NCI-H2029 treated with DMSO at 0.1 percent for 48 hours (cell line): ENCODE measurements around the gene OR2H1.

Experiments
- DNase-seq: peaks from one replicate; lab custom pipeline; 2025; lab: John Stamatoyannopoulos, UW

OR2H1 gene

DNA sequence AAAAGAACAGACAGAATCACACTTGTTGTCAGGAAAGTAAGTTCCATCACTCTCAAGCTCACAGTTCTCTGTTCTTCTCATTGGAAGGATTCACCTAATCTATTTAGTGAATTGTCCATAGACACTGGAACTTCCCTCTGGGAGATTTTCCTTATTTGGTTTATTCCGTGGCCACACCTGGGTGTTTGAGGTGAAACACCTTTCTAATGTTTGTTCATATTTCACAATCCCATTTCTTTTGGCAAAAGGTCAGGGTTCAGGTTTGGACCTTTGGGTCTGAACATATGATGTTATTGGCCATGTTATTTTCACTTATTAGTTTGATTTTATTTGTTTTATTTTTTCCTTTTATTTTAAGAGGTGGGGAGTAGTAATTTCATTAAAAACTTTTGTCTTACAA is 26.8 kb downstream of the OR2H1 start:
- no peak for DNase-seq

DNA sequence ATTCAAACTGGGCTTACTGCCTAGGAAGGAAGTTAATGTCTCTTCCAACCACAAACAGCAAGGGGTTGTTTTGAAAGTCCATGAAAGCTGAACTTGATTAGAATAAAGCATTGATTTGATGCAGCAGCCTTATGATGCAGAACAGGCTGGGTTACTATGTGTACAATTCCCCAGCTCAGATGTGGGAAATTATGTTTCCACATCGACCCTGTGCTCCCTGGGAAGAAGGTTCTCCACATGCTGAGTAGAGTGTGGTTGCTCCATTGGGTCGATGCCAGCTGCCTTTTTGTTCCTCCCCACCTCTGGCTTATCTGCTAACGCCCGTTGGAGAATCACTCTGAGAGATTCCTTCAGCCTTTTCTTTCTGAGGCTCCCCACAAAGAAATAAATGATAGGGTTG is 29.6 kb downstream of the OR2H1 start:
- DNase-seq = no peak

DNA sequence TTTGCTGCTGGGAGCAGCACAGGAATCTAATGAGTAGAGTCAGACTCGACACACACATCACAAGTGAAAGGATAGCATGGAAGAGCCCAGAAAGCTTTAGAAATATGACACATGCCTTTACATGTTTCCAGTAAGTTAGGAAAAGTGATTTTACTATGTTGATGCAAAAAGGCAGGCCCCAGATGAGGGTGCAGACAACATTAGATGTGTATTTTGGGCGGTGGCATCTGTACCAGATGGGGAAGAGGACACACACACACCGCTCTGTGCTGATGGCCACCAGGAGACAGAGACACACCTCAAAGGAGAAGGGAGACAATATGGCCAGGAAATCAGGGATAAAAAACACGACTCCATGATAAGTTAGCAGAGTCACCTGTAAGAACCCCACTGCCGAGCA is 30.2 kb downstream of the OR2H1 start:
- no peak for DNase-seq

DNA sequence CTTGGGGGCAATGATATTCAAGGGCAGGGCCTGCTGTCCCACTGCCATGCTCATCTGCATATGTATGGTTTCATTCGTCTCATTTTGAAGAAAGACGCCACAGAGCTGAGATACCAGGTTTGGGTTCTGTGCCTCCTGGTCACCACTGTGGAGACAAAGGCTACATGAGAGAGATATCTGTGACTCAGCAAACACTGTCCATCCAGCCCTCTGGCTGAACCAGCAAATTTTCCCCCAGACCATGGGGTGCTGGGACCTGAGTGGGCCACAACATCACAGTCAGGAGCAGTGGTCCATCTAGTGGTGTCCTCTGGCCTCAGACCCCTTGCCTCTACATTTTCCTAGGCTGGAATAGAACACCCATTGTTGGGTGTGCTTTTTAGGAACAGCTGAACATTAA is 30.7 kb downstream of the OR2H1 start, which contains the start of gene MAS1L:
TSS of gene MAS1L (minus strand) at position 297 of the 400 bp plus-strand sequence. CDS start at position 243, 54 bp downstream.
- no peak for DNase-seq

DNA sequence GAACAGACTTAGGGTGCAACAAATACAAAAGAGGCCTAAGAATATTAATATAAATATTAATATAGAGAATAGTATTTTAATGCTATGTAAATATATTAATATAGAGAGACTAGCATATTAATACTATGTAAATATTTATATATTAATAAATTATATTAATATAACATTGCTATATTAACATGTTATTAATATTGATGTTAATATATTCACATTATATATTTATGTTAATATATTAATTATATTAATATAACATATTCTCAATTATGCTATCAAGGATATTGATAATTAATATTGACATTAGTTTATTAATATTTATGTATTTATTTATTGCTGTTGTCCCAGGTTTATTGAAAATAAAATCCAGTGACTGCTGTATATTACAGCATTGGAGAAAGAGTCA is 31.9 kb downstream of the OR2H1 start:
- no peak for DNase-seq

DNA sequence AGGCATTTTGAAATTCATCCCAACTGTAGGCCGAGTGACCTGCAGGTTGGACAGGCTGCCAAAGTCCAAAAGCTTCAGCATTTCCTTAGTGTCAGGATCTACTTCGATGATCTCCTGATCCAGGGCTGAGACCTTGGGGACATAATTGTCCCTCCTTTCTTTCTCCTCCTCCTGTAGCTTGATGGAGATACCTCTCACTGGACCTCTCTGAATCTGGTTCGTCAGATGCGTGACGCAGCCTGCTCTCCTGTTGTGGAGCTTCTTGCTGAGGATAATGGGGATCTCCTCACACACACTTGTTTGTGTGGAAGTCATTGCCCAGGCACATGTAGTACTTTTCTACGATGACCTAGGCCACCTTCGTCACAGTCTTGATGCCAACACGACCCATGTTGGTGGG is 32.3 kb downstream of the OR2H1 start:
- DNase-seq = no peak

DNA sequence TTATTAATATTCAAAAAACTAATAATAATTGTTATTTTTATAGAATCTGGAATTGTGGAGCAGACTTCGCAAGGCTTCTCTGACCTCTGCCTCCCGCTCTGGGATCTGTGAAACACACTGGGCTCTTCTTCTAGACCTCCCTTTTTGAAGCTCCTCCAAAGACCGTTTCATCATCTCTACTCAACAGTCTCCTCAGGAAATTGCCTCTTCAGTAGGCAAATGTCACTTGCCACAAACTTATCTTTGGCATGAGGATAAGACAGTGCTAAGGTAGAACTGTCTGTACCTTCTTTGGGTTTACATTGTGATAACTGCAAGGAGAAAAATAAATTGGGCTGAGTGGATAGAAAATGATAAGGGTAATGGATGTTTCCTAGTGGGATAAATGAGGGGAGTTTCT is 33.1 kb downstream of the OR2H1 start:
- DNase-seq = no peak

DNA sequence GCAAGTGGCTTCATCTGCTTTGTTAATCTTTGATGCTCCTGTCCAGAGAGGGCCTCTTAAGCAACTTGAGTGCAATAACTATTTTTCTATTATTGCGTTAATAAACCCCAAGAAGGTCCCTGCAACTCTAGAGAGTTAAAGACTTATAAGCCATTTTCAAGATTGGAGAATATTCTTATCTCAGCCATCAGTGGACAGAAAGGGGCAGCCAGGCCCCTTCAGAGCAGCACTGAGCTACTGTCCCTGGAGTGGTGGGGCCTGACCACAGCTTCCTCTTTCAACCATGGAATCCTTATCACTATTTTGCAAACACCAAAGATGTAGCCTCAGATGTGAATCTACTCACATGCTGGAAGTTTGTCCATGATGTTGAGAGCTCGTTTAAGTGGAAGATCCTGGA is 33.6 kb downstream of the OR2H1 start:
- DNase-seq = no peak

DNA sequence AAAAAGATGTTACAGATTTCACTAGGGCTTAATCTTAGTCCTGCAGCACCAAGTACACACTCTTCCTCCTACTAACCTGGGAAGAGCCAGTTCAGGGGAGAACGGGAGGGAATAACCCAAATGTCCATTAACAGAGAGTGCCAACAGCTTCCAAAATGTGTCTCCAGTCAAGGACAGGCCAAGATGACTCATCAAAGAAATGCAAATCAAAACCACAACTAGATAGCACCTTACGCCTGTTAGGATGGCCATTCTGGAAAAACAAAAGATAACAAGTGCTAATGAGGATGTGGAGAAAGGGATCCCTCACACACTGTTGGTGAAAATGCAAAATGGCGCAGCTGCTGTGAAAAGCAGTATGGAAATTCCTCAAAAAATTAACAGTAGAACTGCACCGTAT is 34.6 kb downstream of the OR2H1 start:
- no peak for DNase-seq

DNA sequence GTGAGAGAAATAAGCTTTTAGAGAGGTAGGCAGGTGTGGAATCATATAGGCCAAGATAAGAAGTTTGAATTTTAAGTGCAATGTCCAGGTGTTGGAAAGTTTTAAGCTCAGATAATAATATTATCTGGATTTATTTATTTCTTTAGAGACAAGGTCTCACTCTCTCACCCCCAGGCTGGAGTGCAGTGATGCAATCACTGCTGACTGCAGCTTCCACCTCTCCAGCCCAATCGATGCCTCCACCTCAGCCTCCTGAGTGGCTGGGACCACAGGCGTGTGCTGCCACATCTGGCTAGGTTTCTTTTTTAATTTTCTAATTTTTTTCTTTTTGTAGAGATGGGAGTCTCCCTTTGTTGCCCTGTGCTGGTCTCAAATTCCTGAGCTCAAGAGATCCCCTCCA is 36.3 kb downstream of the OR2H1 start:
- DNase-seq = no peak

DNA sequence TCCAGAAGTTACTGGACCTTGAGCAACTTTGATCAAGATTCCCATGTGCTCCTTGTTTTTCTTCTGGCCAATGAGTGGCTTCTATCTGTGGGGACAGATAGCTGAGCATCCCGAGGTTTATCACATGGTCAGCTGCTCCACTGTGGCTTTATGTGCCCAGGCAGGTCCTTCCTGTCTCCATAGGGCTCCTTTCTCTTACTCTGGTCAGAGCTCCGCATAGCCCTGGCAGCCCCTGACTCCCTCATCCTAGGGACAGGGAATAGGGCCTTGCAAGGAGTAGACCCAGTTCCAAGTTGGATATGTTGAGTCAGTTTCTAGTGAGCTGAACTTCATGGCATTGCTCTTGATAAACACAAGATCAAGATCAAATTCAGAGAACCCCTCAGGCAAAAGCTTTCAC is 37.2 kb downstream of the OR2H1 start:
- no peak for DNase-seq

DNA sequence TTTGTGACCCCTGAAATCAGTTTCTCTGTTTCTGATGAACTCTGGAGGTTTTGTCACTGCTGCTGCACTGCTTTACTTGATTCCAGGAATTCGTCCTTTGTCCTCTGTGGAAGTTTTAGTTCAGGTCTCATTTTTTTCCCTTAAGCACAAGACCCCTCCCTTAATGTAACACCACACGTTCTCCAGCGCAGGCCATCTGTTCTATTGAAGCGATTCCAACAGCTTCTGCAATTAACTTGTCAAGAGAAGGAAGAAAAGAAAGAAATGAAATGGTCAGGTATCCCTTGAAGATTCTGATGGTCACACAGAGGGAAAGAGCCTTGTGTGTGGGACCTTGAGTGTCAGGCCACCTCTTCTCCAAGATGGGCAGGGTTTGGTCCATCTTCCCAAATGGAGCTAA is 38.6 kb downstream of the OR2H1 start:
- no peak for DNase-seq

DNA sequence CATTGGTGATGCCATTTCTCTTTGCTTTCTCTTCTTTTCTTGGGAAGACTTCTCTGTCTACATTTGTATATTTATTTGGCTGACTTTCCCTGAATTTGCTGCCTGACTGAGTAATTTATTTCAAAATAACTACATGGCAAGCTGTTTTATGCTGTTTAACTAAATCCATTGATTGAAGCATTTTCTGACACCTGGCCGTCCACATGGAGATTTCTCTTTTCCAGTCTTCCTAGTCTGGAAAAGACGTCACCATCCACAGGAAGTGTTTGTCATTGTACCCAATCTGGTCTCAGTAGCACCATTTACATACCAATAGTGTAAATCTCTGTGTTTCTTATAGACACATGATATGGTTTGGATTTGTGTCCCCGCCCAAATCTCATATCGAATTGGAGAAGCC is 40.0 kb downstream of the OR2H1 start:
- DNase-seq = no peak

DNA sequence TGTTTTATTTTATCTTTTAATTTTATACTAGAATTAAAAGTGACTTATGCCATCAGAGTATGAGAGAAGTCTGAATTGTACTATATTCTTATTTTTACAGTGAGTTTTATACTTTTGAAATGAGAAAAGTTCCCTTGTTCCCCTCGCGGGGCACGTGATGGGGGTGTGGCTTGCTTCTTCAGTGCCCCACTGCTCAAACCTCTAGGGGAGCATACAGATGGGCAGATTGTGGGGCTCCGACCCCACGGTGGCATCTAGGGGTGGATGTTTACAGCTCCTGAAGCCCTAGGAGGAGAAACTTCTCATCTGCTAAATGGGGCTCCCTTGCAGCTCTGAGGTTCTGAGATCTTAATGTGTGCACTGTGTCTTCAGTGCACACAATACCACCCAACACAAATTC is 42.7 kb downstream of the OR2H1 start:
- DNase-seq = no peak

DNA sequence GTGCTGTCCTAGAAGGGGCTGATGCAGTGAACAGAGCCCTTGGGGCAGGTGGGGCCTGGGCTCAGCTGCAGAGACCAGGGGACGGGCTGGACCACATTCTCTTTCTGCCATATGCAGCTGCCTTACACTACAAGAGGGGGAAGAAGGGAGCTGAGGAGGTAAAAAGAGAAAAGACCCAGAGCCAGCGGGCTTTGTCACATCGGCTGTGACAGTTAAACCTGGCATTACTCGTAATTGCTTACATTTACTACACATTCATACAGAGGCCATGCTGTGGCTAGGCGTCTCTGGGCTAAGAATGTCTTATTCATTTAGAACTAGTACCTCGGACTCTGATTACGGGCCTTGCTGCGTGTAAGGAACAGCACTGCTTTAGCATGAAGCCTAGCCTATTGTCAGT is 43.6 kb downstream of the OR2H1 start:
- no peak for DNase-seq

DNA sequence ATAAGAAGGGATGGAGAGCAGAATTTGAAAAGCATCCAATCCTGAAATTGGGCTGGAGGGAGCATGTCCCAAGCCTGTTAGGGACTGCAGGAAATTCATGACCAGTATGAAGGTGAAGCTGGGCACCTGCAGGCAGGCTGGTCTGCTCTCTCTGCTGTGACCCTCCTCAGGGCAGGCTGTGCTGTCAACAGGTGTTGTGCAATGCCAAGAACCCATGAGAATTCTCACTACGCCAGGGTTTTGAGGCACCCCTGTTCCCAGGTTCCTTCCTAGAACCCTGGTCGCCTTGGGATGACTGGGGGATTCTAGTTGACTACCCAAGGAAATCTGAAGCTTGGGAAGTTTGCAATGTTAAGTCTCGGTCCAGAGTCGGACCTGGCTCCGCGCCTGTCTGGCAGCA is 44.2 kb downstream of the OR2H1 start:
- DNase-seq = no peak

DNA sequence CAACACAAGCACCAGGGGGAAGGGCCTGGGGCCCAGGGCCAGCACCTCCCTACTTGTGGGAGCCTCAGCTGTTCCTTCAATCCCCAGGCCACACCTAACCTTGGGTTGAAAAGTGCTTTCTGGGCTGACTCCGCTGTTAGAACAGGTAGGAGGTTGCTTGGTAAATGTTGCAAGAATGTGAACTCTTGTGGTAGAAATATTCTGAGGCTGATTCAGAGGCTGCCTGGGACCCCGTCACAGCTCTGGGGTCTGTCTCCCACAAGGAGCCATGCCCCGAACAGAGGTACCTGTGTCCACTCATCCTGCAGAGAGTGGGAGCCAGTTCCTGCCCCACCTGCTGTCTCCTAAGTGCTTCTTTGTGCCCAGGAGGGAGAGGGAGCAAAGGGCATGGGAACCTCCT is 45.2 kb downstream of the OR2H1 start:
- DNase-seq = no peak

DNA sequence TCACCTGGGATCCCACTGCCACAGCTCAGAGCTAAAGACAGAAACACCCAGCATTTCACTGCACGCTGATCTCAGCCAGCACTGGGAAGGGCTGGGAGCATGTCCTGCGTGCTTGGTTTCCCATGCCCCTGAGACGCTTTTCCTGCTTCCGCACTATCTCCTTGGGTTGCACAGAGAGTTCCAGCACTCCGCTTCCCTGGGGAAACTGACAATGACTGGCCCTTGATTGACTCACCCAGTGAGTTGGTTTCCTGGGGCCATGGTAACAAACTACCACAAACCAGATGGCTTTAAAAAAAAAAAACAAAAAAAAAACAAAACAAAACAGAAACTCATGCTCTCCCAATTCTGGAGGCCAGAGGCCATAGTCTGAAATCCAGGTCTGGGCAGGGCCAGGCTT is 45.6 kb downstream of the OR2H1 start:
- DNase-seq = no peak

DNA sequence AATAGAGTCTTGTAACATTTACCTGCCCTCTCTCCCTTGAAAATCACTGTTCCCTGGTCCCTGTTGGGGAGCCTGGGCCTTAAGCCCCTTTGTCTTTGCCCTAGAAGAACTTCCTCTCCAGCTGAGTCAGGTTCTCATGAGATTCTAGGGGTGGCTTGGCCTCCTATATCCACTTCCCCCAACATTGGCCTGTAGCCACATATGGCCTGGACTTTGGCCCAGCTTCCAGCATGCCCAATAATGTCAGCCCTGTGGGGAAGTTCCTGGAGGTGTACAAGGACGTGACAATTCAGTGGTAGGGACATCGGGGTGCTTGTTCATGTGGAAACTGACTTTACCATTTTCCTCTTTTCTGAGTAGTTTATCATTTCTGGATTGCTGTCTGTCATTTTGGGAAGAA is 48.0 kb downstream of the OR2H1 start:
- no peak for DNase-seq

DNA sequence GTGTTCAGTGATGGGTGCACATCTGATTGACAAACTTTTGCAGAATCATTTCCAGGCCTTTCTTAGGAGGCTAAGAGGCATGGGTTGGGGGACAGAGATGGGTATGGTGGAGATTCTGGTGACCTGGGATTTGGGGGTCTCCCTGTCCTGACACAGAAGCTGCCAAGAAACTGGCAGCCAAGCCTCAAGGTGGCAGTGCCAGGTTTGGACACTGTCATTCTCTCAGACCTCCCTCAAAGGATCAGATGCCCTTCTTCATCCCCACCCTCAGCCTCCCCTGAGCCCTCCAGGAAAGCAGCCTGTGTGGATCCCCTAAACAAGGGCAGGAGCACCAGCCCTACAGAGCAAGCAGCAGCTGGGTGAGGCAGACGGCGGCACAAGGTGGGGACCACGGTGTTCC is 48.9 kb downstream of the OR2H1 start:
- DNase-seq = no peak

DNA sequence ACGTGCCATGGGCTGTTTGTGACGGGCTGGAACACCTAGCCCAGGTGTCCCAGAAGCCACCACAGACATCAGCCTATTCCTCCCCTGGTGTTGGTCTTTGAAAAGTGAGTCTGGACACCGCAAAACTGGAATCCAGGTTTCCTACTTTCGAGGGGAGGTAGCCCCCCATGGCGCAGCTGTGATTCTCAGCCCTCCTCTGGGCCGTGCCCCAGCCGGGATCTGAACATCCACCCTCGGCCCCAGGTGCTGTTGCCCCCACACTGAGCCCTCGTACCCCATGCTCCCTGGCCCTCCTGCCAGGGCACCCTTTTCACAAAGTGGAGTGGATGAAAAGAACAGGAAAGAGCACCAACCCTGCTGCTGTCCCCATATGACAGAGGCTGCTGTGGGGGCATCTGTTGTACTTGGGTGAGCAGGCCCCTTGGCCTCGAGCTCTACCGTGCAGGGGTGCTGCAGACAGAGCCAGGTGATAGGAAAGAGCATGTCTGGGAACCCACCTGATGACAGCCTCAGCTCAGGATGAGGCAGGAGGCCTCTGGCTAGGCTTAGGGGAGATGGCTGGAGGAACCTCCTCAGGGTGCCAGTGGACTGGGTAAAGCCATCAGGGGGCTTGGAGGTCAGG is 49.6 kb downstream of the OR2H1 start:
- DNase-seq = no peak

DNA sequence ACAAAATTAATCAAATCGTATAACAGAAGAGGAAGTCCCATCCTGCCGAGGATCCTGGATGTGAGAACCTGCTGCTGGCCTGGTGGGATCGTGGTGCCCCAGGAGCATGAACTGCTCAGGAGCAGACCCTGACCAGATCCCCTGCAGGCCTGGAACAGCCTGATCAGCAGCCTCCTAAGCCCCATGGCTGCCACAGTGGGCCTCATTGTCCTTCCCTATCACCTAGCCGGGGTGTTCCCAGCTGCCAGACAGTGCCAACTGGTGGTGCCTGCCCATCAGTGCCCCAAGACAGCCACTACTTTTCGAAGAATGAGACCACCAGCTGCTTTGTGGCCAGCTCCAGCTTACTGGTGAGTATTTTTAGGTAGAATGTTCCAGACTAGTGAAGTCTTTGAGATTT is 50.4 kb downstream of the OR2H1 start:
- DNase-seq = no peak

DNA sequence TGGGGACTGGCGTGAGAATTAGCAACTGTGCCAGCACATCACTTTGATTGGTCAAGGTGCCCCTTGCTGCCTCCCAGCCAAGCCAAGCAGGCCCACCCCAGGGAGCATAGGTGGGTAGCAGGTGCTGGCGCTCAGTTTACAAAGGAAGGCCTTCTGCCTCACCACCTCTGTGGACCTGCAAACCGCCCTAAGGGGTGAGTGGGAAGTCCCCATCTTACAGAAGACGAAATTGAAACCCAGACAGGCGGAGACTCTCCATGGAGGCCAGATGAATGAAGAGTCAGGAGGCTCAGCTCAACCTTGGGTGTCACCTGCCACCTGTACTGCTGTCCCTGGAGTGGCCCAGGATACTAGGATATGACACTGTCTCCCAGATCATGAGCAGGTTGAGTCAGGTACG is 52.3 kb downstream of the OR2H1 start:
- no peak for DNase-seq

DNA sequence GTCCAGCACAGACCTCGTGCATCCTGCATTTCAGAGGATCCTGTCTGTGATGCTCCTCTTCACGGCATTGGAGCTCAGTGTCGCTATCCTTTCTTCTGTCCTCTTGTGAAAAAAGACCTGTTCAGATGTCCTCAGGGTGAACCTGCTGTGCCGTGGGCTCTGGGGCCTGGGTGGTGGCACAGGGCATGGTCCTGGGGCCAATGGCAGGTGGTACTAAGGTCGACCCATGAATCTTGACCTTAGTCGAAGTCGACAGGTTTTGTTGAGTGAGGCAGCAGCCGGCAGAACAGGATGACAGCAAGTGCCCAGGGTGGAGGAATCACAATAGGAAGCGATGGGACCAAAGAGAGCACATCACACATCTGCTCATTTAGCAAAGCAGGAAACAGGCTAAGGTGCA is 52.8 kb downstream of the OR2H1 start:
- DNase-seq = no peak

DNA sequence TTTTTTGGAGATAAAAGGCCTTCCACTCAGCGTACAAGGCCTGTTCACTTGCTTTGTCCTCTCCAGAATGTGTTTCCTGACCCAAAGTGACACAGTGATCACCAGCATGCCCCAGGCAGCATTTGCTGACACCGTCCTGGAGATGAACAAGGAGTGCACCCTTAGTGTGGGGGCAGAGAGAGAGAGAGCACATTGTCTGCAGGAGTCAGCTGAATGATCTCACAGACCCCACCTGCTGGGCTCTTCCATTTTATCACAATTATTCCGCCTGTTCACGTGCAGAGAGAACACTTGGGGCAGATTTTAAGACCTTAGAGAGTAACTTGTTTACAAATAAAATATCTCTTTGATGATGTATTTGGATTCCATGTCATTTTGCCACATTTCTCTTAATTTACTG is 53.2 kb downstream of the OR2H1 start:
- DNase-seq = no peak
